ENCODE data around the gene PPP1R27. TPM values are rescaled to one million over a fixed set of nuclear protein-coding genes. Genes with fewer than 3 reads are reported as not detected.

The PPP1R27 gene
- total RNA-seq, 1 experiment from 2014 or later, result not detected

DNA sequence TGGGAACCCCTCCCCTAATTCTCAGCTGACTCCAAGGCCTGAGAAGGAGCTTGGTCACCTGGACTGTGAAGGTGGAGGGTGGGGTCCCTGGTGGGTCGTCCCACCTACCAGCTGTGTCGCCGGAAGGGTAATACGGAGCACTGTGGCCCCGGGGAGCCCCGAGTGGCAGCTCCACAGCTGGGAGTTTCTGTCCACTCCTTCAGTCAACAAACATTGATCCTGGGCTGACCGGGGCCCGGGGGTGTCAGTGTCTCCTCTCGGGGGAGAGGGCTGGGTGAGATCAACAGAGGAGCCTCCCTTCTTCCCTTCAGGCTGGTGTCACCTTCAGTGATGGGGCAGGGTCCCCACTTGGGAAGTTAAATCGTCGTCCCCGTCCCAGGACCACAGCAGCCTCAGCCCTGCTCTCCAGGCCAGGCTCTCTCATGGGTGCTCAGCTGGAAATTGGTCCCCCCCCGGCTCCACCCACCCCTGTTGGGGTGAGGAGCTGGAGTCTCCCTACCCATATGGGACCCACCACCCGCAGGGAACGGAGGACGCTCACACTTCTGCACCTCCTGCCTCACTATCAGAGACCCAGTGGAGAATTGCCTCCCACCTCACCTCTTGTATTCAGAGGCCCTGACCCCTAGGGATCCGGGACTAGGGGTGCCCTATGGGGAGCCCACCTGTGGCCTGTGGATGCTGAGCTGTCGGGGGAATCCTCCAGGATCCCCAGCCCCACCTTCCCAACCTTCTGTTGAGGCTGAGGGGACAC, 29.0 kb downstream of the PPP1R27 start:
- H3K9me3 ChIP-seq (replicated peaks), result peaks cover 9% of the 10 kb centered on the region
- DNase-seq (ENCODE audit: low read depth in 1 of 2, low spot score in 2 of 2), result no peak
- H3K36me3 ChIP-seq, result no peaks in the 10 kb centered on the region
- H3K27me3 ChIP-seq (replicated peaks), result peaks cover 77% of the 10 kb centered on the region
- peaks cover 10% of the 10 kb centered on the region for H3K4me1 ChIP-seq (replicated peaks)
- H3K4me3 ChIP-seq, result no peak overlapping the region
- no peak overlapping the region for H3K27ac ChIP-seq

DNA sequence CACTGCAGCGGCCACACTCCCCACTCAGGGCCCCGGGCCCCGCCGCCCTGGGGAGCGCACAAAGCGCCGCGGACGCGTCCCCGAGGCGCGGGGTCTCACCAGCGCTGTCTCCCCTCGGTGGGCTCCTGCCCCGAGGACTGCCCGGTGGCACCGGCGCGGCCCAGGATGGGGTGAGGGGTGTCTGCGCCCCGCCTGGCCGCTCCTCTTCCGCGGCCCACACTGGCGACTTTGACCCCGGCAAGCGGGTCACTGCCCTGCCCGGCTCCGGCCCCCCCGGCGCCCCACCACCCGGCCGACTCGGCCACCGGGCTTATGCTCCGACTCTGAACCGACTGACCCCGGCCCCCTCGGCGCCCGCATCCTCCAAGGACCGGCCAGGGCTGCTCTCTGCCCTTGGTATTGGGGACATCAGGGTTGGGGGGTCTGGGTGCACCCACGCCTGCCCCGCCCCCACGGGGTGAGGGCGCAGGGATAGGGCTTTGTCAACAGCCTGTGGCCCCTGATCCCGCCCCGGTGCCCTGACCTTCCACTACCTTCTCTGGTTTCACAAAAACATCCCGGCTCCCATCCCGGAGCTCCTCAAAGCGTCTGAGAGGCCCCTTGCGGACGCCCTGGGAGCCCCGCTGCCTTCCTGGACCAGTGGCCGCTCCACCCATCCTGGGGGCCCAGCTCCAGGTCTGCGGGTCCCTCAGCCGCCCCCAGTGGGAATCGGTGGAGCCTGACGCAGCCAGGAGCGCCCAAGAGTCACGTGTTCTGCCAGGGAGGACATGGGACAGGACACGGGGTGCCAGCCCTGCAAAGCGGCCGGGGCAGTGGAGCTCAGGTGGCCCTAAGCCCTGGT, 30.1 kb downstream of the PPP1R27 start:
- no peaks in the 10 kb centered on the region for H3K36me3 ChIP-seq
- no peak overlapping the region for H3K4me3 ChIP-seq
- peaks cover 9% of the 10 kb centered on the region for H3K9me3 ChIP-seq (replicated peaks)
- no peak overlapping the region for H3K27ac ChIP-seq
- H3K4me1 ChIP-seq (replicated peaks), result peaks cover 10% of the 10 kb centered on the region
- H3K27me3 ChIP-seq (replicated peaks), result peaks cover 83% of the 10 kb centered on the region
- no peak for DNase-seq (ENCODE audit: low read depth in 1 of 2, low spot score in 2 of 2)

DNA sequence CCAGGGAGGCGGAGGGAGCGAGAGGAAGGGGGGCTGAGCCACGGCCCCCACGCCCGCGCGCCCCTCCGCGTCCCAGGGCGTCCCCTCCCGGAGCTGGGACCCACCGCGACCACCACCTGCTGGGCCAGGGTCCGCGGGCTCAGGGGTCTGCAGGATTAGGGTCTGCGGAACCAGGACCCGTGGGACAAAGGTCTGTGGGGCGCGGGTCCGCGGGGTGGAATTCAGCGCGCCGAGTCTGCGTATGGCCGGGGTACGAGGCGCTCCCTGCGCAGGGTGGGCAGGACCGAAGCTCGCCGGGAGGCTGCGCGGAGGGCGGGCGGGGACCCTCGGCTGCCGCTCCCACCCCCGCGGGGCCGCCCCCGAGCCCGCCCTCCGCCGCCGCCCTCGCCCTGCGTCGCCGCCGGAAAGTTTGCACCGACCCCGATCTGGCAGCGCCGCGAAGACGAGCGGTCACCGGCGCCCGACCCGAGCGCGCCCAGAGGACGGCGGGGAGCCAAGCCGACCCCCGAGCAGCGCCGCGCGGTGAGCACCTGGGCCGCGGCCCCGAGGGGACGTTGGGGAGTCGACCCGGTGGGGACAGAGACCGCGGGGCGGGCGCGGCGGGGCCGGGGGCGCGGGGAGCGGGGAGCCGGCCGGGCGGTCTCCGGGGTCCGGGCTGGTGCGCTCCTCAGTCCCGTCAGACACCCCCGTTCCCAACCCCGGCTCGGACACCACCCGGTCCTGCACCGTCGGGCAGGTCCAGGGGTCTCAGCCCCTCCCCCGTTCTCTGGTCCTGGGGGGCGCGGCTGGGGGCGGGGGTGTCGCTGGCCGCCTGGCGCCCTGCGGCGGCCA, 30.9 kb downstream of the PPP1R27 start, which contains the start of gene GCGR:
GCGR (plus strand) TSS at position 423 of the 831 bp plus-strand sequence. CDS start 4,869 bp downstream, outside the sequence.
- Histone ChIP-seq H3K4me3 (no peak within 1 kb of the TSS), H3K9me3 (replicated peaks) (peaks cover 5% of the 10 kb centered on the region; the same call in 1 of the 2 replicates), H3K36me3 (no peaks in the 10 kb centered on the region), H3K27me3 (replicated peaks) (peaks cover 91% of the 10 kb centered on the region), H3K27ac (no peak within 1 kb of the TSS), H3K4me1 (replicated peaks) (peaks cover 10% of the 10 kb centered on the region)
- DNase-seq (ENCODE audit: low read depth in 1 of 2, low spot score in 2 of 2), result no peak

DNA sequence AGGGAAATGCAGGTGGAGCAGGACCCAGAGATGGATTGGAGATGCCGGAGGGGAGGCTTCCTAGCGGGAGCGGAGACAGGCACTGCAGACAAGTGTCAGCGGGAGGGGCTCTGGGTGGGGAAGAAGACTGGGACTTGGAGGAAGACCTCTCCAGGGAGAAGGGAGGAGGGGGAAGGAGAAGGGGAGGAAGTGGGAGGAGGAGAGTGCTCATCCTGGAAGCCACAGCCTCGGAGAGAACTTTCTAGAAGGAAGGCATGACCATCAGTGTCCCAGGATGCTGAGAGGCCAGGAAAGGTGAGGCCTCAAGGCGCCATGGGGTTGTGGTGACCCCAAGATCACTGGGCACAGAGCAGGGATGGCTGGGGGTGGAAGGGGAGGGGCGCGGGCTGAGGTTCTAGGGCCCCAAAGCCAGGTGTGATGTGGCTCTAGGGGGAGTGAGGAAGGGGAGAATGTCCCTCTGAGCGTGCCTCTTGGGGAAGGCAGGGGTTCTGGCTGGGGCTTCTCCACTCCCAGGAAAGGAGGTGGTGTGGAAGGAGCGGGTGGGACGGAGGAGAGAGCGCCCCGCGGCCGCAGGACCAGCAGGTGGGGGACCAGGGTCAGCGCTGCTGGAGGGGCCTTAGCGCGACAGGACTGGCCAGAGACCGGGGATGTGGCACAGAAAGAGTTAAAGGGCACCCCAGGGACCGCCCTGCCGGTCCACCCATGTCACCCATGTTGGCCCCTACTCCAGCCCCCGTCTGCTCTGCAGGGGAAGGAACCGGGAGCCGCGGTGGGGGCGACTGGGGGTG, 31.8 kb downstream of the PPP1R27 start:
- DNase-seq (ENCODE audit: low read depth in 1 of 2, low spot score in 2 of 2), result no peak
- no peaks in the 10 kb centered on the region for H3K36me3 ChIP-seq
- H3K4me1 ChIP-seq (replicated peaks), result peaks cover 10% of the 10 kb centered on the region
- no peak overlapping the region for H3K4me3 ChIP-seq
- H3K27ac ChIP-seq, result no peak overlapping the region
- peaks cover 5% of the 10 kb centered on the region; the same call in 1 of the 2 replicates for H3K9me3 ChIP-seq (replicated peaks)
- H3K27me3 ChIP-seq (replicated peaks), result peaks cover 86% of the 10 kb centered on the region

DNA sequence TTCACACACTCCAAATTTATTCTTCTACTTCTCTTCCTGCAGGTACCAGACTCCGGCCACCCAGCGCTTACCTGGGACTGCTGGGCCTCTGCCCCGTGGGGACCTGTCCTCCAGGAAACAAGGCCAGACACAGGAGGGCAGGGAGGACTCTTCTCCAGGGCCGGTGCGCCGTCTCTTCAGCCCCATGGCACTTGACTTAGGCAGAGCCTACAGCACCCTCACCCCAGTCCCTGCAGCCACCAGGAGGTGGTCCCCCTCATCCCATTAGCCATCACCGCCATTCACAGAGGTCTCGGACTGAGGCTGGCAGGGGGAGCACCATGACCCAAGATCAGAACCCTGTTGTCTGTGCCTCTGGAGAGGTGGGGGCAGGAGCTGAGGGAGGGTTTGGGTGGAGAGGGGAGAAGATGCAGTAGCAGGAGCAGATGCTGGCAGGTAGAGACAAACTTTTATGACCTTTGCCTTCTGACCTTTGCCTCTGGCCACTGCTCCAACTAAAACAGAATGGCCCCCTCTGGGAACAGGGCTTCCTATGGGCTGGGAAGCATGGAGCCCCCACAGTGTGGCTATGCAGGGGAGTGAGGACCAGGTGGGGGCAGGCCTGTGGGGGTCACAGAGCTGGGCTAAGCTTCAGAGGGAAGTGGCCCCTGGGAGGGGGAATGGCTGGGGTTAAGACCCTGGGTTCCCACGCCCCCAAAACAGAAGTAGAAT, 32.6 kb downstream of the PPP1R27 start:
- H3K4me3 ChIP-seq, result no peak overlapping the region
- no peak overlapping the region for H3K27ac ChIP-seq
- DNase-seq (ENCODE audit: low read depth in 1 of 2, low spot score in 2 of 2), result no peak
- H3K4me1 ChIP-seq (replicated peaks), result peaks cover 10% of the 10 kb centered on the region
- peaks cover 77% of the 10 kb centered on the region for H3K27me3 ChIP-seq (replicated peaks)
- no peaks in the 10 kb centered on the region for H3K36me3 ChIP-seq
- H3K9me3 ChIP-seq (replicated peaks), result peaks cover 5% of the 10 kb centered on the region; the same call in 1 of the 2 replicates

DNA sequence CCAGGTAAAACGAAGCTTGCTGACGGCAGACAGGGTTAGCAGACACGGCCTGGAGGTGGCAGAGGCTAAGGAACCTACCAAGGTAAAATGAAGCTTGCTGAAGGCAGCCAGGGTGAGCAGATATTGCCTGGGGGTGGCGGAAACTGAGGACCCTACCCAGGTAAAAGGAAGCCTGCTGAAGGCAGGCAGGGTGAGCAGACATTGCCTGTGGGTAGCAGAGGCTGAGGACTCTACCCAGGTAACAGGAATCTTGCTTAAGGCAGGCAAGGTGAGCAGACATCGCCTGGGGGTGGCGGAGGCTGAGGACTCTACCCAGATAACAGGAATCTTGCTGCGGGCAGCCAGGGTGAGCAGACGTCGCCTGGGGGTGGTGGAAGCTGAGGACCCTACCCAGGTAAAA, 33.5 kb downstream of the PPP1R27 start:
- peaks cover 5% of the 10 kb centered on the region; the same call in 1 of the 2 replicates for H3K9me3 ChIP-seq (replicated peaks)
- no peaks in the 10 kb centered on the region for H3K36me3 ChIP-seq
- peaks cover 69% of the 10 kb centered on the region for H3K27me3 ChIP-seq (replicated peaks)
- DNase-seq (ENCODE audit: low read depth in 1 of 2, low spot score in 2 of 2), result no peak
- no peak overlapping the region for H3K27ac ChIP-seq
- H3K4me1 ChIP-seq (replicated peaks), result peaks cover 10% of the 10 kb centered on the region
- H3K4me3 ChIP-seq, result no peak overlapping the region

DNA sequence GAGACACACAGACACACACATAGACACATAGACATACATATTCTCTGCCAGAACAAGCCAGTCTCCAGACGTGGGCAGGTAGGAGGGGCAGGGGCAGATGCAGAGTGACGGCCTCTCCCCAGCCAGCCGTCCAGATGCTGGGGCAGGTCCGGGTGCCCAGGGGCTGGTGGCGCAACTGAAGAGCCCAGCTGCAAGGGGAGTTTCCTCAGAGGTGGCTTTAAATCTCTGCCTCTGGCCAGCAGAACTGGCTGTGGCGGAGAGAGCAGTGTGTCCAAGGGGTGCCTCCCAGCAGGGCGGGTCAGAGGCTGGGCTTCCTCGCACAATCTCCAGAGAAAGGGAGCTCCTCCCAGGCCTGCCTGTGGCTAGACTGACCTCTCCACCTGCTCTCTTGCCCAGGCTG, 40.3 kb downstream of the PPP1R27 start:
- Histone ChIP-seq H3K36me3 (no peaks in the 10 kb centered on the region), H3K4me1 (replicated peaks) (no peaks in the 10 kb centered on the region), H3K27me3 (replicated peaks) (peaks cover 12% of the 10 kb centered on the region), H3K27ac (no peak overlapping the region), H3K4me3 (no peak overlapping the region), H3K9me3 (replicated peaks) (no peaks in the 10 kb centered on the region; the same call in 1 of the 2 replicates)
- no peak for DNase-seq (ENCODE audit: low read depth in 1 of 2, low spot score in 2 of 2)

DNA sequence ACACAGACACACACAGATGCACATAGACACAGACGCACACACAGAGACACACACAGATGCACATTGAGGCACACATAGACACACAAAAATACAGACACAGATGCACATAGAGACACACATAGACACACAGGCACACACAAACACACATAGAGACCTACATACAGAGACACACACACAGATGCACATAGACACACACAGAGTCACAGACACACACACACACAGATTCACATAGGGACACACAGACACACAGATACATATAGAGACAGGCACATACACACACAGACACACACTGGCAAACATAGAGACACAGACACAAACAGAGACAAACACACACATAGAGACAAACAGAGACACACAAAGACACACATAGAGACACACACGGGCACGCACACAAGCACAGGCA, 40.8 kb downstream of the PPP1R27 start:
- no peaks in the 10 kb centered on the region for H3K4me1 ChIP-seq (replicated peaks)
- DNase-seq (ENCODE audit: low read depth in 1 of 2, low spot score in 2 of 2), result no peak
- H3K27me3 ChIP-seq (replicated peaks), result peaks cover 7% of the 10 kb centered on the region
- H3K36me3 ChIP-seq, result no peaks in the 10 kb centered on the region
- no peak overlapping the region for H3K27ac ChIP-seq
- H3K9me3 ChIP-seq (replicated peaks), result no peaks in the 10 kb centered on the region; the same call in 1 of the 2 replicates
- H3K4me3 ChIP-seq, result no peak overlapping the region

DNA sequence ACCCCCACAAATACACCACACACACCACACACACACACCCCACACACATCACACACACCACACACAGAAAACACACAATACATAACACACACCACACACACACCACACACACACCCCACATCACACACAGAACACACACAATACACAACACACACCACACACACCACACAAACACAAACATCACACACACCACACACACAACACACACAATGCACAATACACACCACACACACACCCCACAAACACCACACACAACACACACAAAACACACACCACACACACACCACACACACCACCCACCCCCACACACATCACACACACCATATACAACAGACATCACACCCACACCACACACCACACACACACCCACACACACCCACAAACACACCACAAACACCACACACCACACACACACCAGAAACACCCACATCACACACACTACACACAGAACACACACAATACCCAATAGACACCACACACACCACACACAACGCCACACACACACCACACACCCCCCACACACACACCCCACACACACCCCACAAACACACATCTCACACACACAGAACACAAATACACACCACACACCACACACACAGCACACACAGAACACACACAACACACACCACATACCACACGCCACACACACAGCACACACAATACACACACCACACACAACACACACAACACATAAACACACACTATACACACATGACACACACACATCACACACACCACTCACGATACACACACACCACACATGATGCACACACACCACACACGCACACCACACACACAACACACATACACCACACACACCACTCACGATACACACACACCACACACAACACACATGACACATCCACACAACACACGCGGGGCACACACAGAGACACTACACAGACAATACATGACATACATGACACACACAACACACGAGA, 41.9 kb downstream of the PPP1R27 start:
- no peaks in the 10 kb centered on the region; the same call in 1 of the 2 replicates for H3K9me3 ChIP-seq (replicated peaks)
- DNase-seq (ENCODE audit: low read depth in 1 of 2, low spot score in 2 of 2), result no peak
- H3K4me3 ChIP-seq, result no peak overlapping the region
- H3K4me1 ChIP-seq (replicated peaks), result no peaks in the 10 kb centered on the region
- peaks cover 7% of the 10 kb centered on the region for H3K27me3 ChIP-seq (replicated peaks)
- H3K36me3 ChIP-seq, result no peaks in the 10 kb centered on the region
- H3K27ac ChIP-seq, result no peak overlapping the region

Data from SJSA1 (cell line).